ENCODE results near the gene MAP3K3.

Gene MAP3K3

DNA sequence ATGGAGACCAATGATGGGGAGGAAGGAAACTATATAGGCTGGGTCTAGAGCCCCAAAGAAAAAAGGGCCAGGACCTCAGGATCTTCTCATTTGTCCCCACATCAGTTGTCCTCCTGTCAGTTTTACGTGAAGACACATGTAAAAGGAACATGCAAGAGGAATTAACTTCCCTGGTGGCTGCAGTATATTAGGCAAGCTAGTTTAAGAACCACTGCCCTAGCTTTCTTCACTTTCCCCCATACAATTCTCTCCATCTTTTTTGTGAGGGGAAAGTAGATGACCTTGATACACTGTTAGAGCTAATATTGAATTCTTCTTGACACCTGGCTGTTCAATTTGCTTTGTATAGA lies 2.3 kb downstream of the MAP3K3 start:
- TF ChIP-seq, protein P1, sequence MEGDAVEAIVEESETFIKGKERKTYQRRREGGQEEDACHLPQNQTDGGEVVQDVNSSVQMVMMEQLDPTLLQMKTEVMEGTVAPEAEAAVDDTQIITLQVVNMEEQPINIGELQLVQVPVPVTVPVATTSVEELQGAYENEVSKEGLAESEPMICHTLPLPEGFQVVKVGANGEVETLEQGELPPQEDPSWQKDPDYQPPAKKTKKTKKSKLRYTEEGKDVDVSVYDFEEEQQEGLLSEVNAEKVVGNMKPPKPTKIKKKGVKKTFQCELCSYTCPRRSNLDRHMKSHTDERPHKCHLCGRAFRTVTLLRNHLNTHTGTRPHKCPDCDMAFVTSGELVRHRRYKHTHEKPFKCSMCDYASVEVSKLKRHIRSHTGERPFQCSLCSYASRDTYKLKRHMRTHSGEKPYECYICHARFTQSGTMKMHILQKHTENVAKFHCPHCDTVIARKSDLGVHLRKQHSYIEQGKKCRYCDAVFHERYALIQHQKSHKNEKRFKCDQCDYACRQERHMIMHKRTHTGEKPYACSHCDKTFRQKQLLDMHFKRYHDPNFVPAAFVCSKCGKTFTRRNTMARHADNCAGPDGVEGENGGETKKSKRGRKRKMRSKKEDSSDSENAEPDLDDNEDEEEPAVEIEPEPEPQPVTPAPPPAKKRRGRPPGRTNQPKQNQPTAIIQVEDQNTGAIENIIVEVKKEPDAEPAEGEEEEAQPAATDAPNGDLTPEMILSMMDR (IDR thresholded peaks at IDR 0.05; ENCODE audit: low read depth, low read length): no peak
- Histone ChIP-seq H3K36me3 (peaks cover 7% of the 10 kb centered on the region; the same call in 1 of the 2 replicates), H3K9me3 (ENCODE audit: severe bottlenecking) (no peaks in the 10 kb centered on the region), H3K4me3 (ENCODE audit: low read depth, low read length) (no peak overlapping the region), H3K27ac (no peak overlapping the region), H3K27me3 (ENCODE audit: insufficient read depth, low read depth, severe bottlenecking) (no peaks in the 10 kb centered on the region)
- no peak for DNase-seq

DNA sequence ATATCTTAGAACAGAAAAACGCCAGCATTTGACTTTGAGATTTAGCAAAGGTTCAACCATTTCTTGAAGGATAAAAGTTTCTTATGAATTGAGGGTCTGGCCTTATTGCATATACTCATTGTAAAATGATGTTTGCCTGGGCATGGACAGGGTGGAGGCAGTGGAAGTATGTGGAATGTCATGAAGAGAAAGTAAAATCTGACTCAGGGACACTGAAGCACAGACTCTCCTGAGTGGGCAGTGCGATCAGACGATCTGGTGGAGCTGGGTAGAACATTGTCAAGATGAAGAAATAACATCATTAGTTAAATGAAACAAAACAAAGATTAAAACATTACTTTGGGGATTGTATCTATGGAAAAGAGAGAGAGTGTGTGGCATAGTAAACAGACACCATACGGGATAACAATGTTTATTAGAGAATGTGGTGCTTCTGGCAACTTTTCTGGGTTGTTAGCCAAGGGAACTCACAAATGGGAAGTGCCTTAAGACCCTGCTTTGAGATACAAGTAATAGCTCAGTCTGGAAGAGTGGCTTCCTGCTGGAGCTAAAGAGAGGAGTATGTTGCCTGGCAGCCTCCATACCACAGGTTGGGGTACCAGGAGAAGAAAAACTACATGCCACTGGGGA lies 4.4 kb downstream of the MAP3K3 start:
- peaks cover 7% of the 10 kb centered on the region; the same call in 1 of the 2 replicates for H3K36me3 ChIP-seq
- DNase-seq: no peak
- no peak overlapping the region for H3K4me3 ChIP-seq (ENCODE audit: low read depth, low read length)
- TF ChIP-seq, protein P1 (IDR thresholded peaks at IDR 0.05; ENCODE audit: low read depth, low read length): no peak
- no peaks in the 10 kb centered on the region for H3K9me3 ChIP-seq (ENCODE audit: severe bottlenecking)
- no peaks in the 10 kb centered on the region for H3K27me3 ChIP-seq (ENCODE audit: insufficient read depth, low read depth, severe bottlenecking)
- H3K27ac ChIP-seq: no peak overlapping the region

DNA sequence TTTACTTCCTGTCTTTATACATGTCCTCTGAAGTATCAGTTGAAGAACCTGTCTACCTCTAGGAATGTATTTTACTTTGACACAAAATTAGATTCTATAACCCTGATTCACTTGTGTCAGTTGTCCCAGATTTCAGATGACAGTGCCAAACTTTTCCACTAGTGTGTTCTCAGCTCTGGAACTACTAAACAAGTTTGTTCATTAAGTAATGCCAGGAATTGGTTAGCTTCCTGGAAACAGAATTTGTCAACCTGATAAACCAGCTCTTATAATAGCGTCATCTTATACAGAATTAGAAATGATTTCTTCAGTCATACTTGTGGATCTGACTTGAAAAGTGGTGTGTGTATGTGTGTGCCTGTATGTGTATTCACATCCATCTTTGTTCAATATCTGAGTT lies 7.4 kb downstream of the MAP3K3 start:
- no peak for DNase-seq
- Histone ChIP-seq H3K27ac (no peak overlapping the region), H3K27me3 (ENCODE audit: insufficient read depth, low read depth, severe bottlenecking) (no peaks in the 10 kb centered on the region)

DNA sequence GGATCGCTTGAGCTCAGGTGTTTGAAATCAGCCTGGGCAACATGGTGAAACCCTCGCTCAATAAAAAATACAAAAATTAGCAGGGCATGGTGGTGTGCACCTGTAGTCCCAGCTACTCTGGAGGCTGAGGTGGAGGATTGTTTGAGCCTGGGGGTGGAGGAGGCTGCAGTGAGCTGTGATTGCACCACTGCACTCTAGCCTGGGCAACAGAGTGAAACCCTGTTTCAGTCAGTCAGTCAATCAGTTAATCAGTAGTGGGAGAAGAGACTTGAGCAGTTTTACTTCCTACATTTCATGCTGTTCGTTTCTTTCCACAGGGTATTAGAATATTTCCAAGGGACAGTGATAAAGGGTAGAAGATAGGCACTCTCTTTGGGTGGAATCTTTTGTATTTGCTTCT lies 8.8 kb downstream of the MAP3K3 start:
- Histone ChIP-seq H3K4me3 (ENCODE audit: low read depth, low read length) (no peak overlapping the region), H3K9me3 (ENCODE audit: severe bottlenecking) (no peaks in the 10 kb centered on the region), H3K27me3 (ENCODE audit: insufficient read depth, low read depth, severe bottlenecking) (no peaks in the 10 kb centered on the region), H3K27ac (no peak overlapping the region), H3K36me3 (peaks cover 43% of the 10 kb centered on the region)
- DNase-seq: no peak
- TF ChIP-seq, protein P1 (IDR thresholded peaks at IDR 0.05; ENCODE audit: low read depth, low read length): no peak

More for the DNA sequence above, 7.4 kb downstream of the MAP3K3 start:
- TF ChIP-seq, protein P1 (IDR thresholded peaks at IDR 0.05; ENCODE audit: low read depth, low read length): no peak
- Histone ChIP-seq H3K4me3 (ENCODE audit: low read depth, low read length) (no peak overlapping the region), H3K9me3 (ENCODE audit: severe bottlenecking) (no peaks in the 10 kb centered on the region), H3K36me3 (peaks cover 29% of the 10 kb centered on the region)

DNA sequence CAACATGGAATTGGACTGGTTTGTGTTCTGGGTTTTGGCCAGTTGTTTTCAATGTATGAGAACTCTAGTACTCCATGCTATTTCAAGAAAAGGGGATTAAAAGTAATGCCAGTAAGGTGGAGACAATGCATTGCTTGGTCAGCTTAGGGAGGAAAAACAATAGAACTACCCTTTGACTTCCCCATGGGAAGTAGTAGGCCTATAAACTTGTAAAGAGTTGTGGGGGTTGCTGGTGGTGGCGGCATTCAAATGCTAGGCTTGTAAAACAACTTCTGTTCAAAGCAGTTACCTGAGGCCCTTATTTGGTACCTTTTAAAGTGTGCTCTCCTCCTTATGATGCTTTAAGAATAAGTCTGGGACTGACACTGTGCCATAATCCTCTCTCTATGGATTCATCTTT lies 9.4 kb downstream of the MAP3K3 start:
- Histone ChIP-seq H3K4me3 (ENCODE audit: low read depth, low read length) (no peak overlapping the region), H3K27ac (no peak overlapping the region), H3K36me3 (peaks cover 47% of the 10 kb centered on the region), H3K27me3 (ENCODE audit: insufficient read depth, low read depth, severe bottlenecking) (no peaks in the 10 kb centered on the region), H3K9me3 (ENCODE audit: severe bottlenecking) (no peaks in the 10 kb centered on the region)
- TF ChIP-seq, protein P1 (IDR thresholded peaks at IDR 0.05; ENCODE audit: low read depth, low read length): no peak
- no peak for DNase-seq

DNA sequence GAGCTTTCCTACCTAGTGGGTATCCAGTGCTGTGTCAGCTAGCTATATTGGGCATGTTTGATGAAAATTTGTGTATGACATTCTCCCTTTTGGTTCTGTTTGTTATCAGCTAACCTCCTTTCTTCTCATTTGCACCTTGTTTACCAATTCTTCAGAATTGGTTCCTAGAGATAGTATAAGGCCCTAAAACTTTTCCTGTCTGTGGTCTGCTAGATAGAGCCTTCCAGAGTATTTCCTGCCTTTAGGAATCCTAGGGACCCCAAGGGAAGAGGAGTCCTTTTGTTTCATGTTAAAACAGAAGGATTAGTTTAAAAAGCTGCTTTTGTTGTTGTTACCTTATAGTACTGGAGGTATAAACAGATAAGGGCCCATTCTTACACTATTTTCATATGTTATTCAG lies 11.5 kb downstream of the MAP3K3 start:
- Histone ChIP-seq H3K27ac (no peak overlapping the region), H3K36me3 (peaks cover 58% of the 10 kb centered on the region), H3K4me3 (ENCODE audit: low read depth, low read length) (no peak overlapping the region), H3K27me3 (ENCODE audit: insufficient read depth, low read depth, severe bottlenecking) (no peaks in the 10 kb centered on the region), H3K9me3 (ENCODE audit: severe bottlenecking) (no peaks in the 10 kb centered on the region)
- TF ChIP-seq, protein P1 (IDR thresholded peaks at IDR 0.05; ENCODE audit: low read depth, low read length): no peak
- DNase-seq: no peak
